CD4-positive, alpha-beta T cell treated with Interleukin-15 for 1 hour (primary cell): ENCODE measurements around the gene CBFA2T2.
"Not testable (repeated sequence)": the region's sequence is repeated elsewhere in the genome, so short reads cannot be mapped to it uniquely, and the experiment has no call there.

Experiments used
- DNase-seq: peaks from one replicate; pipeline ENCODE4 v3.0.0-alpha.2; 2020

The CBFA2T2 gene

GRCh38 chr20:33490023-33490933 is at the start of gene CBFA2T2:
CBFA2T2 (plus strand) TSS chr20:33490096; CDS start chr20:33490268, 172 bp downstream.
- no peak for DNase-seq

DNA sequence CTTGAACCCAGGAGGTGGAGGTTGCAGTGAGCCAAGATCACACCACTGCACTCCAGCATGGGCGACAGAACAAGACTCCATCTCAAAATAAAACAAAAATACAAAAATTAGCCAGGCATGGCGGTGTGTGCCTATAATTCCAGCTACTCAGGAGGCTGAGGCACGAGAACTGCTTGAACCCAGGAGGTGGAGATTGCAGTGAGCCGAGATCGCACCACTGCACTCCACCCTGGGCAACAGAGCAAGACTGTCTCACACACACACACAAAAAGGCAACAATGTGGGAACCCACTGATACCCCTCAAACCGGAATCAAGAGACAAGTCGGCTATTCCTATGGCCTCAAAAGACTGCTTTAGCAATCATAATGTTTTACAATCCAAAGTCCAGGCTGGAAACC is 49.3 kb upstream of the CBFA2T2 start:
- DNase-seq, result not testable (repeated sequence)

GRCh38 chr20:33441142-33441955 is 48.5 kb upstream of the CBFA2T2 start:
- DNase-seq, result no peak

DNA sequence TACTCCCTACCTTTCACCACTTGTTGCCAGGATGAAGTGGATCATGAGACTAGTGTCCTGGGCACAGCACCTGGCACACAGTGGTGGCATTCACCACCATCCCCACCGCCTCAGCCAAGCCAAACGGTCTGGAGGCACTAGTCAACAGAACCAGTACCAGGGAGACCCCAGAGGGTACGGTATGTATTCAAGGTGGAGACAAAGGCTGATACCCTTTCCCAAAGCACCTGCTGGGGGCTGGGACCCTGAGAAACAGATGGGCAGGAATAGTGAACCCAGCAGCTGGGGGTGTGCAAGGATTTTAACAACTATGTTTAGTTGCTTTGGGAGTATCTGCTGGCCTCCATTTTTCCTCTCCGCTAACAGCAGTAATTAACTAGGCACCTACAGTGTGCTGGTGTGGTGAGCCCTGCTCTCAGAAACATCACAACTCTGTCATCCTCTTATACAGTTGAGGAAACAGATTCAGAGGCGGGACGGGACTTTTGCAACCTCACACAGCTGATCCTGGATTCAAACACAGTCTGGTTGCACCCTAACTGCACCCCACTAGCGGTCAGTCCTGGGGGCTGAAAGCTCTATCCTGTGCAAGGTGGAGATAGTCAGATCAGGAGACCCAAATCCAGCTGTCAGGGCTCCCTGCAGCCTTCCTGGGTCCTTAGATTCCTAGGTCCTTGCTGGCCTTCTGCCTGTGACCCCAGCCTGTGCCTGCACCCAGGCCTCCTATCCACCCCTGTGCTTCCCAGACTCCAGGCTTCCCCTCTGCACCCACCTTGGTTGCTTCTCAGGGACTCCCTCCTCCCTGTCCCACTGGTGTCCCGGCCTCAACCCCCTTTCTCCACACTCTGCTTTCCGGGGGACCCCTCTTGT is 47.5 kb upstream of the CBFA2T2 start:
- no peak for DNase-seq

GRCh38 chr20:33443006-33443511 is 46.8 kb upstream of the CBFA2T2 start:
- DNase-seq, result no peak

DNA sequence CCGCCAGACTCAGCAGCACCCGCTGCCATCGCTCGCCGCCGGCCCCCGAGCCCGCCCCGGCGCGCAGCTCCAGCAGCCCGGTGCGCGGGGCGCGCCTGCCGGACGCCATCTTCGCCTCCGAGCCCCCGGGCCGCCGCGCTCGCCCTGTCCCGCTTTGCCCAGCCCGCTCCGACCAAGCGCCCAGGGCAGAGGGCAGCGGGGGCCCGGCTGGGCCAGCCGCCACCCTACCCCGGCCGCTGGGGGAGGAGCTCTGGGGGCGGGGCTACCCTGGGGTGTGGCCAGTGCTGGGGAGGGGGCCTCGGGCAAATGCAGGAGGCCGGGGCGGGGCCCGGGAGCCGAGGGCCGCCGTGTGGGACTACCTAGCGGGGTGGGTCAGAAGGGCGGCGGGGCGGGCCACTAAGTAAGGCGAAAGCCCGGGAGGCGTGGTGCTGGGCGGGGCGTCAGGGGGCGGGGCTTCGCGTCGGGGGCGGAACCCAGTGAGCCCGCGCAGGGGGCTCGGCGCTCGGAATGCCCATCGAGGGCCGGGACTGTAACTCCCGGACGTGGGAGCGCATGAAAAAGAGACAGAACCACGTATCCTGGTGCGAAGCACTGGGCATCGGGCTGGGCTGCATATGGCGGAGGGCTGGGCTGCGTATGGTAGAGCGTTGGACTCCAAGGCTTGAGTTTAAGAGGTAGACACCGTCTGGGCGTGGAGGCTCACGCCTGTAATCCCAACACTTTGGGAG is 46.2 kb upstream of the CBFA2T2 start, which contains the start of gene SNTA1:
TSS of gene SNTA1 (minus strand) at position 252 of the 728 bp plus-strand sequence. CDS start at position 109, 143 bp downstream.
- peak; percentile 94 for DNase-seq

DNA sequence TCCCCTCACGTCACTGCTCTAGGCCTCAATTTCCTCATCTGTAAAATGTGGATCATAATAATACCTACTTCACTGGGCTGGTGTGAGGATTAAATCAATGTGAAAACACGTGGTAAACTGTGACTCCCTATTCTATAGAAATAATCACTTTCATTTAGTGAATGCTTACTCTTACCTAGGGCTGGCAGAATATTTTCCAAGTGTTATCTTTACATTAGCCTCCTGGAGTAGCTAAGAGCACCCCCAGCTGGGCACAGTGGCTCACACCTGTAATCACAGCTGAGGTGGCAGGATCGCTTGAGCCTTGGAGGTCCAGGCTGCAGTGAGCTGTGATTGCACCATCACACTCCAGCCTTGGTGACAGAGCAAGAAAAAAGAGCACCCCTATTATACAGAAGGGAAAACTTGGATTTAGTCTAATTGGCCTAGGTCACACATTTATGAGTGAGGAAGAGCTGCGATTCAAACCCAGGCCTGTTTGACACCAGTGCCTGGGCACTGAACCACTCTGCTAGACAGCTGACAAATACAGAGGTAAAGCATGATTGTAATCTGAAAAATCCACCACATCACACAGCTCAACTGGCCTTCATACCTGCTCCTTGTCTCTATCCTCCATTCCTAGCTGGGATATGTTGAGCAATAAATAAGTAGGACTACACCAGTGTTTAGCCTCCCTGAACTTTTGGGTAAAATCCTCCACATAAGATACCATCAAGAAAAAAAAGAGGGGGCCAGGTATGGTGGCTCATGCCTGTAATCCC is 44.9 kb upstream of the CBFA2T2 start:
- no peak for DNase-seq

DNA sequence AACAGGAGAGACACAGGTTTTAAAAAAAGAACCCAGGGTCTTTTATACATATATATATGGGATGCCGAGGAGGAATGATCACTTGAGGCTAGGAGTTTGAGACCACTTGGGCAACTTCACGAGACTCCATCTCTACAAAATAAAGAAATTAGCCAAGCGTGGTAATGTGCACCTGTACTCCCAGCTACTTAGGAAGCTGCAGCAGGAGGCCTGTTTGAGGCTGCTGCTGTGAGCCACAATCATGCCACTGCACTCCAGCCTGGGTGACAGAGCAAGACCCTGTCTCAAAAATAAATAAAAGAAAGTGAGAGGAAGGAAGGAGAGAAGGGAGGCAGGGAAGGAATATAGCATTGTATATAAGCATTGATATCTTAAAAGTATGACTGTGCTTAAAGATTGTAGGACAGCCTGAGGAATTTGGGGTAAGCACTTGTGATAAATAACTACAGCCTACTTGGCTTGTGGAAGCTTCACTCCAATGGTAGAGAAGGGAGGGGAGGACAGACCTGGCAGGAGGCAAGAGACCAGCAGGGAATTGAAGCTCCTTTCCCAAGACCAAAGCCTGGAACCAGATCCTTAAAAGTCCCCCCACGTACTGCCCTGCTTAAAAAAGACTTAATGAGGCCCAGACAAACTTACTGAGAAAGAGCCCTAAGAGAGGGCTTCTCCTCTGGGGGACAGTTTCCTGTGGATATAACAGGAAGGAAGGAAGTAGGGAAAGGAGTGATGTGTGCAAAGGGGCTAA is 43.8 kb upstream of the CBFA2T2 start:
- DNase-seq, result no peak

DNA sequence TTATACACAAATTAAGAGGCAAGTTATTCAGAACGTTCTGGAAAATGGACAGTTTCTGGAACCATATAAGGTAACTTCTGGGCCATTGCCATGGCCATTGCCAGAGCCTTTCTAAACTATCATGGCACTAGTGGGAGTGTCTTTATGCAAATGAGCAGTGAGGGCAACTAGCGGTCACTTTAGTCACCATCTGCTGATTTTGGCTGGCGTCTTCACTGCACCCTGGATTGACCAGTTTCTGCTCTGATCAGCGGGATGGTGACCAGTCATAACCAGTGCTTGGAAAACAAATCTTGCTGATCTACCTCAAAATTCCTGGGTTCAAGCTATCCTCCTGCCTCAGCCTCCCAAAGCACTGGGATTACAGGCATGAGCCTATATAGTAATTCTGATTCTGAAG is 39.0 kb upstream of the CBFA2T2 start:
- no peak for DNase-seq

GRCh38 chr20:33456916-33457642 is 32.8 kb upstream of the CBFA2T2 start:
- DNase-seq, result peak; percentile 76

GRCh38 chr20:33459599-33459998 is 30.3 kb upstream of the CBFA2T2 start:
- no peak for DNase-seq

- no peak for DNase-seq
Observed at GRCh38 chr20:33460711-33461110, 29.2 kb upstream of the CBFA2T2 start.

DNA sequence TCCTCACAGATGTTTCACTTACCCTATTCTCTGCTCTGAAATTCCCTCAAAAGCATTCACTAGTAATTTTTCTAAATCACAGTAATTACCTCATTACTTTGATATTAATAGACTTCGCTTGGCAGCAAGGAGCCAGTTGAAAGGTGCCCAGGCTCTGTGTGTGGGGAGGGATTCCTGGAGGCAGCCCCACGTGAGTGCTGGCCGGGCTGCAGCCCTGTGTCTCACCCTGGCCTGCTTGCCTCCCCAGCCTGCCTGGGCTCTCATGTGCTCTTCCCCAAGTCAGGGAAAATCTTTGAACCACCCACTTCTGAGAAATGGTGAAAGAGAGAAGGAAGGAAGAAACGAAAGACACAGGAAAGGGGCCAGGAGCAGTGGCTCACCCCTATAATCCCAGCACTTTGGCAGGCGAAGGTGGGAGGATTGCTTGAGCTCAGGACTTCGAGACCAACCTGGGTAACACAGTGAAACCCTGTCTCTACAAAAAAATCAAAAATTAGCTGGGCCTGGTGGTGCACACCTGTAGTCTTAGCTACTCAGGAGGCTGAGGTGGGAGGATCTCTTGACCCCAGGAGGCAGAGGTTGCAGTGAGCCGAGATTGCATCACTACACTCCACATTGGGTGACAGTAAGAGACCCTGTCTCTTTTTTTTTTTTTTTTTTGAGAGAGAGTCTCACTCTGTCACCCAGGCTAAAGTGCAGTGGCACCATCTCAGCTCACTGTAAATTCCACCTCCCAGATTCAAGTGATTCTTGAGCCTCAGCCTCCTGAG is 26.4 kb upstream of the CBFA2T2 start:
- no peak for DNase-seq

- DNase-seq, result not testable (repeated sequence)
Observed at GRCh38 chr20:33464759-33465158, 25.1 kb upstream of the CBFA2T2 start.

DNA sequence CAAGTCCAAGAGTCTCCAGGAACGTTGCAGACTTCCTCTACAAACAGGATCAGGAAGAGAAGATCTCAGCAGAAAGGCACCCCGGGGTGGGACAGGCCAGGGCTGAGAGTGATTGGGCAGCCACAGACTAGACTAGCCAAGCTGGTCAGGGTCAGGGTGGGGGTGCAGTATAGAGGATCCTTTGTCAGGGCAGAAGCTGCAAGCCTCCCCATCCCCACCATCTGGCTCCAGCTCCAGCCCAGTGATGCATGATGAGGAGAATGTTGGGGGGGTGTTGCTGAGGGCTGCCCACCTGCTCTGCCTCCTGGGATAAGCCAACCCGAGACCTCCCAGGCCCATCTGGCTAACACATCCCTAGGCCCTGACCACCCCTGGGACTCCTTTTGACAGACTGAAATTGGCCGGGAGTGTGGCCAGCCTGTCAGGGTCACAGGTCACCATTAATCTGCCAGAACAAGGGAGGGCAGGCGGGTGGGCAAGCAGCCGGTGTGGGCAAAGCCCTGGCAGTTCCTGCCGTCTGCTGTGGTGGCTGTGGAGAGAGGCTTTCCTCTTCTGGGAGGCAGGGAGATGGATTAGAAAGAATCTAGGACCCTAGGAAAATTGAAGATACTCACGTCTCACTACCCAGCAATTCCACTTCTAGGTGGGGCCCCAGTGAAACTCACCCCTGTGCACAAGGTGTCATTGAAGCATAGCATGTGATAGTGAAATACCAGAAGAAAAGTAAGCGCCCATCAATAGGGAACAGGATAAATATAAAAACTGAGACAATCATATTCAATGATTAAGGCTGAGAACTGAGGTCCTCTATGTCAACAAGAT is 24.2 kb upstream of the CBFA2T2 start:
- DNase-seq, result no peak

- no peak for DNase-seq
Observed at GRCh38 chr20:33466303-33466646, 23.6 kb upstream of the CBFA2T2 start.

- no peak for DNase-seq
Observed at GRCh38 chr20:33470457-33470856, 19.4 kb upstream of the CBFA2T2 start.

DNA sequence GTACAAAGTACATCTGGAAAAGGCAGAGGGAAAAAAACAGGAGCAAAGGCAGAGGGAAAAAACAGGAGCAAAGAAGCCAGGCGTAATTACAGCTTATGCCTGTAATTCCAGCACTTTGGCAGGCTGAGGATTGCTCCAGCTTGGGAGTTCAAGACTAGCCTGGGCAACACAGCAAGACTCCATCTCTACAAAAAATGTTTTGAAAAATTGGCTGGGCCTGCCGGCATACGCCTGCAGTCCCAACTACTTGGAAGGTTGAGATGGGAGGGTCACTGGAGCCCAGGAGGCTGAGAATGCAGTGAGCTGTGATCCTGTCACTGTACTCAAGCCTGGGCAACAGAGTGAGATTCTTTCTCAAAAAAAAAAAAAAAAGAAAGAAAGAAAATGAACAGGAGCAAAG is 19.0 kb upstream of the CBFA2T2 start:
- no peak for DNase-seq
